Neural cell (in vitro differentiated cells): ENCODE data around the gene MED16. TPM values are rescaled to one million over a fixed set of nuclear protein-coding genes. Genes with fewer than 3 reads are reported as not detected.

ENCODE experiments used
- H2AFZ ChIP-seq: fragments of 200-600, 300-800 bp; sonication (generic), shearing (Covaris generic); 2 replicates; pipeline ENCODE4 v1.6.0; 2014; ENCODE audit warnings: low read depth, mild to moderate bottlenecking, antibody characterized with exemption, low read length, moderate library complexity
- H3F3A ChIP-seq: fragments of 200-600 bp; shearing (Covaris generic); 2 replicates; pipeline ENCODE4 v1.6.1; 2016; ENCODE audit warnings: mild to moderate bottlenecking, moderate library complexity, mixed read lengths, antibody characterized with exemption, low read length; ENCODE audit not compliant: insufficient read depth, poor library complexity, severe bottlenecking
- H3K27ac ChIP-seq: fragments of 200-600, 300-800 bp; sonication (generic), shearing (Covaris generic); 2 replicates; pipeline ENCODE4 v1.5.1; 2014; ENCODE audit warnings: mild to moderate bottlenecking, low read length, moderate library complexity
- H3K27me3 ChIP-seq: fragments of 300-800, 200-600 bp; sonication (generic), shearing (Covaris generic); 2 replicates; pipeline ENCODE4 v1.6.0; 2014; ENCODE audit warnings: mild to moderate bottlenecking, low read depth, low read length, moderate library complexity; ENCODE audit not compliant: insufficient read depth
- H3K36me3 ChIP-seq: fragments of 300-800, 200-600 bp; sonication (generic), shearing (Covaris generic); 2 replicates; pipeline ENCODE4 v1.5.1; 2014; ENCODE audit warnings: mild to moderate bottlenecking, antibody characterized with exemption, low read length, moderate library complexity; ENCODE audit not compliant: insufficient read depth
- H3K4me2 ChIP-seq: fragments of 300-800, 200-600 bp; sonication (generic), shearing (Covaris generic); 2 replicates; pipeline ENCODE4 v1.6.0; 2014; ENCODE audit warnings: mild to moderate bottlenecking, low read length
- H3K4me3 ChIP-seq: fragments of 300-800, 200-600 bp; sonication (generic), shearing (Covaris generic); 2 replicates; pipeline ENCODE4 v1.5.1; 2014; ENCODE audit warnings: mild to moderate bottlenecking, low read length, moderate library complexity
- H3K79me2 ChIP-seq: fragments of 200-600 bp; shearing (Covaris generic); replicated peaks from 2 replicates; pipeline ENCODE4 v1.6.0; 2014; ENCODE audit warnings: mild to moderate bottlenecking, low read length, moderate library complexity; ENCODE audit not compliant: insufficient read depth
- H3K9ac ChIP-seq: fragments of 300-800, 200-600 bp; sonication (generic), shearing (Covaris generic); 2 replicates; pipeline ENCODE4 v1.6.1; 2016; ENCODE audit warnings: mild to moderate bottlenecking, low read length, mixed read lengths
- H3K9me2 ChIP-seq: fragments of 200-600 bp; shearing (Covaris generic); 2 replicates; pipeline ENCODE4 v1.6.1; 2016; ENCODE audit warnings: mild to moderate bottlenecking, low read length, mixed read lengths; ENCODE audit not compliant: insufficient read depth
- H3K9me3 ChIP-seq: fragments of 200-600, 300-800 bp; sonication (generic), shearing (Covaris generic); 2 replicates; pipeline ENCODE4 v1.6.1; 2016; ENCODE audit warnings: mild to moderate bottlenecking, mixed run types, low read length, moderate library complexity, mixed read lengths
- H4K20me1 ChIP-seq: fragments of 200-600 bp; shearing (Covaris generic); 2 replicates; pipeline ENCODE4 v1.6.1; 2016; ENCODE audit warnings: mild to moderate bottlenecking, mixed run types; ENCODE audit not compliant: insufficient read depth
- EP300 ChIP-seq: fragments of 450-650 bp; conservative IDR thresholded peaks from 2 replicates; pipeline ENCODE4 v1.6.1; 2014; ENCODE audit warnings: antibody characterized with exemption, mild to moderate bottlenecking, moderate library complexity; ENCODE audit not compliant: poor library complexity, severe bottlenecking
- EZH2 ChIP-seq: fragments of 200-600, 300-800 bp; shearing (Covaris generic), sonication (generic); IDR thresholded peaks from 2 replicates; pipeline ENCODE4 v1.6.1; 2014; ENCODE audit warnings: antibody characterized with exemption, low read length, borderline replicate concordance, mild to moderate bottlenecking; ENCODE audit not compliant: insufficient read depth, poor library complexity, severe bottlenecking
- MXI1 ChIP-seq: fragments of 450-650 bp; conservative IDR thresholded peaks from 2 replicates; pipeline ENCODE4 v1.6.1; 2014; ENCODE audit warnings: antibody characterized with exemption, mild to moderate bottlenecking; ENCODE audit not compliant: poor library complexity, severe bottlenecking
- POLR2AphosphoS5 ChIP-seq: IDR thresholded peaks from 2 replicates; pipeline ENCODE4 v1.6.1; 2012
- RAD21 ChIP-seq: fragments of 450-650 bp; conservative IDR thresholded peaks from 2 replicates; pipeline ENCODE4 v1.6.1; 2014; ENCODE audit warnings: antibody characterized with exemption, mild to moderate bottlenecking, moderate library complexity
- SMC3 ChIP-seq: fragments of 450-650 bp; conservative IDR thresholded peaks from 2 replicates; pipeline ENCODE4 v1.6.1; 2014; ENCODE audit warnings: antibody characterized with exemption, mild to moderate bottlenecking, moderate library complexity; ENCODE audit not compliant: poor library complexity
- TAF1 ChIP-seq: IDR thresholded peaks from 2 replicates; pipeline ENCODE4 v1.6.1; 2012; ENCODE audit warnings: low read depth
- polyA plus RNA-seq: library from polyadenylated mRNA; depleted of rRNA; stranded (reverse); fragments of >200 nt; gene quantifications from 2 replicates; pipeline ENCODE4 v1.2.3, GENCODE V29; 2014
- TF ChIP-seq, protein P1 (sequence below): fragments of 450-650 bp; IDR thresholded peaks from 2 replicates; pipeline ENCODE4 v1.5.1; 2014; ENCODE audit warnings: antibody characterized with exemption, mild to moderate bottlenecking, moderate library complexity; ENCODE audit not compliant: poor library complexity, severe bottlenecking
- TF ChIP-seq, protein P2 (sequence below): IDR thresholded peaks from 2 replicates; pipeline ENCODE4 v1.6.1; 2012; ENCODE audit warnings: borderline replicate concordance

Gene MED16
- polyA plus RNA-seq, 1 donor from 2014 or later: 13.3 TPM

DNA sequence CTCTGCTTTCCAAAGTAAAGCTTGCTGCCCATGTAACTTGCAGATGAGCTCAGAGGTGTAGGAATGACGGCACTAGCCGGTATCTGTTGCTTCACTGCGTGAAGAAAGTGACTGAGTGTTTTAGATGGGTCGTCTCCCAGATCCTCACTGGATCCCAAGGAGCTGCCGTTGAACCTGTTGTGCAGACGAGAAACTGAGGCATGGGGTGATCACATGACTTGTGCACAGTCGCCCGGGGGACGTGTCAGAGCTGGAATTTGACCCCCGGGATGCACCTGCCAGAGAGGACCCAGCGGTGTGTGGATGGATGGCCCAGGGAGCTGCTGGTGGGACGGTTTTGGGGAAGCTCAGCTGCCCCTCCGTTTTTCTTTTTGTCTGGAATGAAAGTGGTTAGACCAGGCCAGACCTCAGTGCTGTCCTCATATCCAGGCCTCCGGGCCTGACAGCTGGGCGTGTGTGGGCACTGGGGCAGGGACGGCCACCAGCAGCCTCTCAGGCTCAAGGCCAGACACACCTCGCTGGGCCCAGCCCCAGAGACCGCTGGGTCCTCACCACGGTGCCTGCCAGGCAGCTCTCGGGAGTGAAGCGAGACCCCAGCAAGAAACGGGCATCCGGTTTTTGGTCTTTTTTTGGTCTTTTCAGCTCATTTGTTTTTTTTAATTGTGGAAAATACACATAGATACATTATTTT, 45.4 kb upstream of the MED16 start:
- no peak overlapping the region for H3K4me2 ChIP-seq
- no peak overlapping the region for H3K27ac ChIP-seq
- TF ChIP-seq EP300 (no peak), EZH2 (no peak), TAF1 (no peak), RAD21 (no peak), SMC3 (no peak), POLR2AphosphoS5 (no peak), MXI1 (no peak)
- TF ChIP-seq, protein P1, sequence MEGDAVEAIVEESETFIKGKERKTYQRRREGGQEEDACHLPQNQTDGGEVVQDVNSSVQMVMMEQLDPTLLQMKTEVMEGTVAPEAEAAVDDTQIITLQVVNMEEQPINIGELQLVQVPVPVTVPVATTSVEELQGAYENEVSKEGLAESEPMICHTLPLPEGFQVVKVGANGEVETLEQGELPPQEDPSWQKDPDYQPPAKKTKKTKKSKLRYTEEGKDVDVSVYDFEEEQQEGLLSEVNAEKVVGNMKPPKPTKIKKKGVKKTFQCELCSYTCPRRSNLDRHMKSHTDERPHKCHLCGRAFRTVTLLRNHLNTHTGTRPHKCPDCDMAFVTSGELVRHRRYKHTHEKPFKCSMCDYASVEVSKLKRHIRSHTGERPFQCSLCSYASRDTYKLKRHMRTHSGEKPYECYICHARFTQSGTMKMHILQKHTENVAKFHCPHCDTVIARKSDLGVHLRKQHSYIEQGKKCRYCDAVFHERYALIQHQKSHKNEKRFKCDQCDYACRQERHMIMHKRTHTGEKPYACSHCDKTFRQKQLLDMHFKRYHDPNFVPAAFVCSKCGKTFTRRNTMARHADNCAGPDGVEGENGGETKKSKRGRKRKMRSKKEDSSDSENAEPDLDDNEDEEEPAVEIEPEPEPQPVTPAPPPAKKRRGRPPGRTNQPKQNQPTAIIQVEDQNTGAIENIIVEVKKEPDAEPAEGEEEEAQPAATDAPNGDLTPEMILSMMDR: no peak
- TF ChIP-seq, protein P2, sequence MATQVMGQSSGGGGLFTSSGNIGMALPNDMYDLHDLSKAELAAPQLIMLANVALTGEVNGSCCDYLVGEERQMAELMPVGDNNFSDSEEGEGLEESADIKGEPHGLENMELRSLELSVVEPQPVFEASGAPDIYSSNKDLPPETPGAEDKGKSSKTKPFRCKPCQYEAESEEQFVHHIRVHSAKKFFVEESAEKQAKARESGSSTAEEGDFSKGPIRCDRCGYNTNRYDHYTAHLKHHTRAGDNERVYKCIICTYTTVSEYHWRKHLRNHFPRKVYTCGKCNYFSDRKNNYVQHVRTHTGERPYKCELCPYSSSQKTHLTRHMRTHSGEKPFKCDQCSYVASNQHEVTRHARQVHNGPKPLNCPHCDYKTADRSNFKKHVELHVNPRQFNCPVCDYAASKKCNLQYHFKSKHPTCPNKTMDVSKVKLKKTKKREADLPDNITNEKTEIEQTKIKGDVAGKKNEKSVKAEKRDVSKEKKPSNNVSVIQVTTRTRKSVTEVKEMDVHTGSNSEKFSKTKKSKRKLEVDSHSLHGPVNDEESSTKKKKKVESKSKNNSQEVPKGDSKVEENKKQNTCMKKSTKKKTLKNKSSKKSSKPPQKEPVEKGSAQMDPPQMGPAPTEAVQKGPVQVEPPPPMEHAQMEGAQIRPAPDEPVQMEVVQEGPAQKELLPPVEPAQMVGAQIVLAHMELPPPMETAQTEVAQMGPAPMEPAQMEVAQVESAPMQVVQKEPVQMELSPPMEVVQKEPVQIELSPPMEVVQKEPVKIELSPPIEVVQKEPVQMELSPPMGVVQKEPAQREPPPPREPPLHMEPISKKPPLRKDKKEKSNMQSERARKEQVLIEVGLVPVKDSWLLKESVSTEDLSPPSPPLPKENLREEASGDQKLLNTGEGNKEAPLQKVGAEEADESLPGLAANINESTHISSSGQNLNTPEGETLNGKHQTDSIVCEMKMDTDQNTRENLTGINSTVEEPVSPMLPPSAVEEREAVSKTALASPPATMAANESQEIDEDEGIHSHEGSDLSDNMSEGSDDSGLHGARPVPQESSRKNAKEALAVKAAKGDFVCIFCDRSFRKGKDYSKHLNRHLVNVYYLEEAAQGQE: no peak
- H2AFZ ChIP-seq: no peak overlapping the region
- no peaks in the 10 kb centered on the region for H4K20me1 ChIP-seq
- H3K9me3 ChIP-seq: no peaks in the 10 kb centered on the region
- no peak overlapping the region for H3K9ac ChIP-seq
- H3K27me3 ChIP-seq: no peaks in the 10 kb centered on the region
- H3K79me2 ChIP-seq: peaks cover 5% of the 10 kb centered on the region
- no peaks in the 10 kb centered on the region for H3F3A ChIP-seq
- no peaks in the 10 kb centered on the region for H3K36me3 ChIP-seq
- H3K4me3 ChIP-seq: no peak overlapping the region
- no peaks in the 10 kb centered on the region for H3K9me2 ChIP-seq

DNA sequence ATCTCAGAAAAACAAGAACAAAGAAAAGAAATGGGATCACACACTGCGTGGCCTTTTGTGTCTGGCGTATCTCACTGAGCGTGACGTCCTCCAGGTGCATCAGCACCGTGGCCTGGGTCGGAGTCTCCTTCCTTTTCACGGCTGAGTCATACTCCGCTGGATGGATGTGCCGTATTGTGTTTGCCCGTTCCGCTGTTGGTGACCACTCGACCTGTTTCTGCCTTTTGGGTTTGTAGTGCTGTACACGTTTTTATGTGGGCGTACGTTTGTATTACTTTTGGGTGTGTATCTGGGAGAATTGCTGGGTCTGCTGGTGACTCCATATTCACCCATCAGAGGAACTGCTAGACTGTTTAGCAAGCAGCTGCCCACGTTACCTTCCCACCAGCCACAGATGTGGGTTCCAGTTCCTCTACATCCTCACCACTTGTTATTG, 44.3 kb upstream of the MED16 start:
- H3K4me2 ChIP-seq: no peak overlapping the region
- no peaks in the 10 kb centered on the region for H3K9me3 ChIP-seq
- no peaks in the 10 kb centered on the region for H3K9me2 ChIP-seq
- H3K79me2 ChIP-seq: peaks cover 5% of the 10 kb centered on the region
- no peak overlapping the region for H3K4me3 ChIP-seq
- H3K9ac ChIP-seq: no peak overlapping the region
- H3K36me3 ChIP-seq: no peaks in the 10 kb centered on the region
- no peak overlapping the region for H3K27ac ChIP-seq
- no peaks in the 10 kb centered on the region for H3K27me3 ChIP-seq
- H2AFZ ChIP-seq: no peak overlapping the region
- H3F3A ChIP-seq: no peaks in the 10 kb centered on the region
- H4K20me1 ChIP-seq: no peaks in the 10 kb centered on the region
- TF ChIP-seq, protein P2: no peak
- TF ChIP-seq TAF1 (no peak), SMC3 (no peak), MXI1 (no peak), EZH2 (no peak), RAD21 (no peak), EP300 (no peak), POLR2AphosphoS5 (no peak)
- TF ChIP-seq, protein P1: no peak
